HepG2 (cell line): ENCODE results near the gene MMUT. TPM values are rescaled to one million over a fixed set of nuclear protein-coding genes. Genes with fewer than 3 reads are reported as not detected.

Source experiments
- BATF2 ChIP-seq: sonication (generic); formaldehyde crosslinking; IDR thresholded peaks from 2 replicates; pipeline ENCODE4 v1.8.0; 2022; ENCODE audit warnings: mild to moderate bottlenecking, missing genetic modification reagents, moderate library complexity
- FOXK1 ChIP-seq: sonication (generic); formaldehyde crosslinking; IDR thresholded peaks from 2 replicates; pipeline ENCODE4 v1.4.0; 2020; ENCODE audit warnings: low read depth, missing genetic modification reagents, borderline replicate concordance
- GATA4 ChIP-seq: sonication (generic); IDR thresholded peaks from 2 replicates; pipeline ENCODE4 v1.6.1; 2016; ENCODE audit warnings: antibody characterized with exemption, low read depth, borderline replicate concordance
- KAT2B ChIP-seq: fragments of 150-350 bp; IDR thresholded peaks from 2 replicates; pipeline ENCODE4 v1.6.1; 2014; ENCODE audit warnings: low read depth, low read length, borderline replicate concordance
- MXD3 ChIP-seq: IDR thresholded peaks from 2 replicates; pipeline ENCODE4 v1.6.1; 2016; ENCODE audit warnings: mild to moderate bottlenecking, missing biosample characterization, missing genetic modification reagents
- RNF219 ChIP-seq: sonication (generic); formaldehyde crosslinking; IDR thresholded peaks from 2 replicates; pipeline ENCODE4 v1.5.0; 2020; ENCODE audit warnings: mild to moderate bottlenecking, missing genetic modification reagents
- SRY ChIP-seq: sonication (generic); formaldehyde crosslinking; IDR thresholded peaks from 2 replicates; pipeline ENCODE4 v1.8.0; 2022; ENCODE audit warnings: mild to moderate bottlenecking, missing genetic modification reagents
- SSRP1 ChIP-seq: IDR thresholded peaks from 2 replicates; pipeline ENCODE4 v1.6.1; 2016; ENCODE audit warnings: control low read depth
- STAG1 ChIP-seq: sonication (generic); formaldehyde crosslinking; IDR thresholded peaks from 2 replicates; pipeline ENCODE4 v1.4.0; 2020; ENCODE audit warnings: missing genetic modification reagents
- TCF7L2 ChIP-seq: IDR thresholded peaks from 2 replicates; pipeline ENCODE4 v1.6.1; 2011; ENCODE audit warnings: mild to moderate bottlenecking, low read depth, low read length, moderate library complexity
- TEAD2 ChIP-seq: sonication (generic); formaldehyde crosslinking; IDR thresholded peaks from 2 replicates; pipeline ENCODE4 v1.9.0; 2021; ENCODE audit warnings: missing genetic modification reagents
- WIZ ChIP-seq: sonication (generic); formaldehyde crosslinking; IDR thresholded peaks from 2 replicates; pipeline ENCODE4 v1.5.1; 2020; ENCODE audit warnings: mild to moderate bottlenecking, missing genetic modification reagents
- ZKSCAN8 ChIP-seq: IDR thresholded peaks from 2 replicates; pipeline ENCODE4 v1.6.1; 2016; ENCODE audit warnings: borderline replicate concordance, missing genetic modification reagents, missing compliant biosample characterization
- ZNF224 ChIP-seq: sonication (generic); formaldehyde crosslinking; IDR thresholded peaks from 2 replicates; pipeline ENCODE4 v1.5.0; 2020; ENCODE audit warnings: mild to moderate bottlenecking, missing genetic modification reagents
- ZNF619 ChIP-seq: sonication (generic); formaldehyde crosslinking; IDR thresholded peaks from 2 replicates; pipeline ENCODE4 v1.4.0; 2020; ENCODE audit warnings: mild to moderate bottlenecking, missing genetic modification reagents
- polyA plus RNA-seq, 8 experiments: library from polyadenylated mRNA; depleted of rRNA in 3 of 8; stranded (reverse) in 7 of 8; unstranded in 1 of 8; fragments of >200 nt; fragmentation: Illumina TruSeq in 4 of 8; extraction: Trizol in 4 of 8; gene quantifications; 2 replicates each; pipeline versions ENCODE4 v1.2.1 to v1.2.3, GENCODE V29; 2011 to 2016; ENCODE audit warnings: low read depth in 4 of 8, missing spikeins in 1 of 8, mixed read lengths in 1 of 8; ENCODE audit not compliant: insufficient read depth in 1 of 8
- total RNA-seq, 5 experiments: library from RNA; depleted of rRNA; stranded (reverse); fragments of >200 nt; fragmentation: Illumina TruSeq; extraction: Trizol; gene quantifications; 2 replicates each; pipeline ENCODE4 v1.2.3, GENCODE V29; 2016; ENCODE audit warnings: low read depth in 1 of 5
- TF ChIP-seq, protein P1 (sequence below): sonication (generic); formaldehyde crosslinking; IDR thresholded peaks from 2 replicates; pipeline ENCODE4 v1.4.0; 2020; ENCODE audit warnings: missing genetic modification reagents
- TF ChIP-seq, protein P2 (sequence below): IDR thresholded peaks from 2 replicates; pipeline ENCODE4 v1.6.1; 2016; ENCODE audit warnings: low read depth
- TF ChIP-seq, protein P3 (sequence below): IDR thresholded peaks from 2 replicates; pipeline ENCODE4 v1.6.1; 2018; ENCODE audit warnings: missing genetic modification reagents, mild to moderate bottlenecking, missing compliant biosample characterization
- TF ChIP-seq, protein P4 (sequence below): sonication (generic); formaldehyde crosslinking; IDR thresholded peaks from 2 replicates; pipeline ENCODE4 v1.8.0; 2022; ENCODE audit warnings: missing genetic modification reagents, mild to moderate bottlenecking, inconsistent platforms, borderline replicate concordance
- TF ChIP-seq, protein P5 (sequence below): sonication (generic); formaldehyde crosslinking; IDR thresholded peaks from 2 replicates; pipeline ENCODE4 v1.4.0; 2020; ENCODE audit warnings: missing genetic modification reagents

Gene MMUT
- total and polyA plus RNA-seq, 2 of the 13 experiments (the other 11 are each of a cell fraction or from before 2014, with no cell fraction given) = 16.1 to 20.5 TPM

- TF ChIP-seq, protein P1, sequence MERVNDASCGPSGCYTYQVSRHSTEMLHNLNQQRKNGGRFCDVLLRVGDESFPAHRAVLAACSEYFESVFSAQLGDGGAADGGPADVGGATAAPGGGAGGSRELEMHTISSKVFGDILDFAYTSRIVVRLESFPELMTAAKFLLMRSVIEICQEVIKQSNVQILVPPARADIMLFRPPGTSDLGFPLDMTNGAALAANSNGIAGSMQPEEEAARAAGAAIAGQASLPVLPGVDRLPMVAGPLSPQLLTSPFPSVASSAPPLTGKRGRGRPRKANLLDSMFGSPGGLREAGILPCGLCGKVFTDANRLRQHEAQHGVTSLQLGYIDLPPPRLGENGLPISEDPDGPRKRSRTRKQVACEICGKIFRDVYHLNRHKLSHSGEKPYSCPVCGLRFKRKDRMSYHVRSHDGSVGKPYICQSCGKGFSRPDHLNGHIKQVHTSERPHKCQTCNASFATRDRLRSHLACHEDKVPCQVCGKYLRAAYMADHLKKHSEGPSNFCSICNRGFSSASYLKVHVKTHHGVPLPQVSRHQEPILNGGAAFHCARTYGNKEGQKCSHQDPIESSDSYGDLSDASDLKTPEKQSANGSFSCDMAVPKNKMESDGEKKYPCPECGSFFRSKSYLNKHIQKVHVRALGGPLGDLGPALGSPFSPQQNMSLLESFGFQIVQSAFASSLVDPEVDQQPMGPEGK (CRISPR knock-in tag) = peak; percentile 37; the same call in 1 of the 2 replicates
- TF ChIP-seq WIZ (CRISPR knock-in tag) (no peak), GATA4 (0 out of 2 replicates have a peak, but pooled peaks have one; percentile 26), RNF219 (no peak), ZNF224 (no peak), BATF2 (CRISPR knock-in tag) (no peak), FOXK1 (CRISPR knock-in tag) (no peak), TCF7L2 (no peak), TEAD2 (CRISPR knock-in tag) (no peak), SRY (no peak), STAG1 (CRISPR knock-in tag) (no peak), SSRP1 (CRISPR knock-in tag) (no peak), ZNF619 (CRISPR knock-in tag) (no peak), ZKSCAN8 (no peak), KAT2B (no peak), MXD3 (CRISPR knock-in tag) (no peak)
- TF ChIP-seq, protein P2, sequence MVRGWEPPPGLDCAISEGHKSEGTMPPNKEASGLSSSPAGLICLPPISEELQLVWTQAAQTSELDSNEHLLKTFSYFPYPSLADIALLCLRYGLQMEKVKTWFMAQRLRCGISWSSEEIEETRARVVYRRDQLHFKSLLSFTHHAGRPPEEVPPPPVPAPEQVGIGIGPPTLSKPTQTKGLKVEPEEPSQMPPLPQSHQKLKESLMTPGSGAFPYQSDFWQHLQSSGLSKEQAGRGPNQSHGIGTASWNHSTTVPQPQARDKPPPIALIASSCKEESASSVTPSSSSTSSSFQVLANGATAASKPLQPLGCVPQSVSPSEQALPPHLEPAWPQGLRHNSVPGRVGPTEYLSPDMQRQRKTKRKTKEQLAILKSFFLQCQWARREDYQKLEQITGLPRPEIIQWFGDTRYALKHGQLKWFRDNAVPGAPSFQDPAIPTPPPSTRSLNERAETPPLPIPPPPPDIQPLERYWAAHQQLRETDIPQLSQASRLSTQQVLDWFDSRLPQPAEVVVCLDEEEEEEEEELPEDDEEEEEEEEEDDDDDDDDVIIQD (CRISPR knock-in tag) = peak; percentile 91
- TF ChIP-seq, protein P3, sequence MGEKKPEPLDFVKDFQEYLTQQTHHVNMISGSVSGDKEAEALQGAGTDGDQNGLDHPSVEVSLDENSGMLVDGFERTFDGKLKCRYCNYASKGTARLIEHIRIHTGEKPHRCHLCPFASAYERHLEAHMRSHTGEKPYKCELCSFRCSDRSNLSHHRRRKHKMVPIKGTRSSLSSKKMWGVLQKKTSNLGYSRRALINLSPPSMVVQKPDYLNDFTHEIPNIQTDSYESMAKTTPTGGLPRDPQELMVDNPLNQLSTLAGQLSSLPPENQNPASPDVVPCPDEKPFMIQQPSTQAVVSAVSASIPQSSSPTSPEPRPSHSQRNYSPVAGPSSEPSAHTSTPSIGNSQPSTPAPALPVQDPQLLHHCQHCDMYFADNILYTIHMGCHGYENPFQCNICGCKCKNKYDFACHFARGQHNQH (CRISPR knock-in tag) = peak; percentile 34; the same call in 1 of the 2 replicates
- TF ChIP-seq, protein P4, sequence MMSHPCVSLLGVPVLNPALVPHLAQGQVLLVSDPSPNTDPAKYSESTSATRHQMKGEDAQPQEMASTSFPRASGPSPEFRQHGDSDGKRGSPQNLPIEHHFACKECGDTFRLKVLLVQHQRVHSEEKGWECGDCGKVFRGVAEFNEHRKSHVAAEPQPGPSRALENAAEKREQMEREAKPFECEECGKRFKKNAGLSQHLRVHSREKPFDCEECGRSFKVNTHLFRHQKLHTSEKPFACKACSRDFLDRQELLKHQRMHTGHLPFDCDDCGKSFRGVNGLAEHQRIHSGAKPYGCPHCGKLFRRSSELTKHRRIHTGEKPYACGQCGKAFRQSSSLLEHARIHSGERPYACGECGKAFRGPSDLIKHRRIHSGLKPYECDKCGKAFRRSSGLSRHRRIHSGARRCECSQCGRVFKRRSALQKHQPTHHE (CRISPR knock-in tag) = no peak
- TF ChIP-seq, protein P5, sequence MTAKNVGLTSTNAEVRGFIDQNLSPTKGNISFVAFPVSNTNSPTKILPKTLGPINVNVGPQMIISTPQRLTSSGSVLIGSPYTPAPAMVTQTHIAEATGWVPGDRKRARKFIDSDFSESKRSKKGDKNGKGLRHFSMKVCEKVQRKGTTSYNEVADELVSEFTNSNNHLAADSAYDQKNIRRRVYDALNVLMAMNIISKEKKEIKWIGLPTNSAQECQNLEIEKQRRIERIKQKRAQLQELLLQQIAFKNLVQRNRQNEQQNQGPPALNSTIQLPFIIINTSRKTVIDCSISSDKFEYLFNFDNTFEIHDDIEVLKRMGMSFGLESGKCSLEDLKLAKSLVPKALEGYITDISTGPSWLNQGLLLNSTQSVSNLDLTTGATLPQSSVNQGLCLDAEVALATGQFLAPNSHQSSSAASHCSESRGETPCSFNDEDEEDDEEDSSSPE (CRISPR knock-in tag) = no peak
Measured at GRCh38 chr6:49506569-49507111, 43.6 kb upstream of the MMUT start (continued).
